ENCODE data around the gene ENTPD6.

ENTPD6 gene

DNA sequence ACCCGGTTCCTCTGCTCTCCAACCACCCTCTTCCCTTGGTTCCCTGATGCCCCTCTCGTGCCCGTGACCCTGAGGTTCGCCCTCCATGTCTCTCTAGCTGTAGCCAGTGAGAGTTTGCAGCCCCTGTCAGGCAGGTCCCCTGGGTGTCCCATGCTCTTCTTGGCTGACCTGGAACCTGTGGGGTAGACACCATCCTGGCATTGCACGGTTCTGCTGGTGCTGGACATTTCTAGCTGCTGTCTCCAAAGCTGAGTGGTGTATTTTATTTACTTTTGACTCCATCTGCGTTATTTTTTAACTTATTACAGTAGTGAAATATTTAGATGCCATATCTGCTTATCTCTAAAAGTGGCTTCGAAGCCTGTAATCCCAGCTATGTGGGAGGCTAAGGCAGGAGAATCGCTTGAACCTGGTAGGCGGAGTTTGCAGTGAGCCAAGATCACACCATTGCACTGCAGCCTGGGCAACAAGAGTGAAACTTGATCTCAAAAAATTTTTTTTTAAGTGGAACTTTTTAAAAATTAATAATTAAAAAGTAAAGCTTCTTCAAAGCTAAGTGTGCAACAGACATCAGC lies 12.5 kb downstream of the ENTPD6 start:
- no peak for DNase-seq (ENCODE audit: low read depth, low spot score)

DNA sequence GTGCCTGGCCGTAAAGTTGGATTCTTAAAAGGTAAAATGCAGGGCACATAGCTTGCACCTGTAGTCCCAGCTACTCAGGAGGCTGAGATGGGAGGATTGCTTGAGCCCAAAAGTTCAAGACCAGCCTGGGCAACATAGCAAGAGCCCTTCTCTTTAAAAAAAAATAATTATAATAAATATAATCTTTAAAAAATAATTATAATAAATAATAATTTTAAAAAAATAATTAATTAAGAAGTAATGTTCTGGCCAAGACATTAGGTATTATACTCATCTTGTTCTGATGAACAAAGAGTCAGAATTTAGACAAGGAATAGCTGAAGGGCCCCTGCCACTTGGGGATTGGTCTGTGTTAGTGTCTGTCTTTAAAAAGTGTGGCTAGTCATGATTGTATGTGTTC lies 13.9 kb downstream of the ENTPD6 start:
- no peak for DNase-seq (ENCODE audit: low read depth, low spot score)

DNA sequence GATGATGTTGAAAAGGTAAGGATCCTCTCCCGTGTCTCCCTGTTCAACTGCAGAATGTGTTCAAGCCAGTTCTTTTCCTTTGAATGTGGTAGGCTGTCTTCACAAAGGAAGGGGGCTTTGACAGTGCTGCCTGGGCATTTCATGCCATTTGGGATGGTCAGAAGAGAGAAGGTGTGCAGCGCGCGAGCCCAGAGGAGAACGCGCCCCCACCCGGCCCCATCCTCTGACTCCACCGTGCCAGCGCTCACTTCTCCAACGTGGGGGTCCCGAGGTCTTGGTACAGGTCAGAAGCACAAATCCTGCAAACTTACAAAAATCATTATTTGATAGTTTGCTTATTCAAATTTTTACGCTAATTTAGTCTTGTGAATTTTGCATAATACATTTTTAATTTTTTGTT lies 14.4 kb downstream of the ENTPD6 start:
- DNase-seq (ENCODE audit: low read depth, low spot score) = no peak

DNA sequence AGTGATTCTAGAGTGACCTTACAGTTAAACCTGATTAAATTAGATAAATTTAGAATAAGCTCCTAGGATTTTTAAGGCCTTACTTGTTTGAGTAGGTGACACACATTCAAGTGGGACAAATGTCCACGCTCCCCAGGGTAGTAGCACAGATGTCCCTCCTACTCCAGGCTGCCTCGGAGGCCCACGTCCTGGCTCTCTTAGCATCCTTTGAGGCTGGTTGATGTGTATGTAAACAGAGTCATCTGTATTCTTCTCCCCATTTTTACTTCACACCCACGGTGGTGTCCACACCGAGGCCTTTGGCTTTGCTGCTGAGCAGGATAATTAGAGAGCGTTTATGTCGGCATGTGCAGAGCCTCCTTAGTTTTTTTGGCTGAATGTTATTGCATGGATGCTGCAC lies 15.8 kb downstream of the ENTPD6 start:
- no peak for DNase-seq (ENCODE audit: low read depth, low spot score)

DNA sequence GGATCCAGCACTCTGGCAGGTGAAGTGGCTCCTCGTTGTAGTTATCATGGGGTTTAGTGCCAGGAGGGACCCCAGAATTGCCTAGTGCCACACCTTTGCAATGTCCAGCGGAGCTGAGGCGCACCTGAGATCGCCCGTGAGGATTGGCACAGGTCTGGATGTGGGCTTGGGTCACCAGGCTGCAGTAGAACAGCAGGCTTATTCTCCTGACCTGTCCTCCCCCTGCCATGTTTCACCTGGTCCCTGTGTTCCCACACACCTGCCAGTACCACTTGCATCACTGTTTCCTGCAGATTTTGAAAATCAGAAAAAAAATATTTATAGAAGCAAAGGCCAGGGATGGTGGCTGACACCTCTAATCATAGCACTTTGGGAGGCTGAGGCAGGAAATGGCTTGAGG lies 16.7 kb downstream of the ENTPD6 start:
- no peak for DNase-seq (ENCODE audit: low read depth, low spot score)

DNA sequence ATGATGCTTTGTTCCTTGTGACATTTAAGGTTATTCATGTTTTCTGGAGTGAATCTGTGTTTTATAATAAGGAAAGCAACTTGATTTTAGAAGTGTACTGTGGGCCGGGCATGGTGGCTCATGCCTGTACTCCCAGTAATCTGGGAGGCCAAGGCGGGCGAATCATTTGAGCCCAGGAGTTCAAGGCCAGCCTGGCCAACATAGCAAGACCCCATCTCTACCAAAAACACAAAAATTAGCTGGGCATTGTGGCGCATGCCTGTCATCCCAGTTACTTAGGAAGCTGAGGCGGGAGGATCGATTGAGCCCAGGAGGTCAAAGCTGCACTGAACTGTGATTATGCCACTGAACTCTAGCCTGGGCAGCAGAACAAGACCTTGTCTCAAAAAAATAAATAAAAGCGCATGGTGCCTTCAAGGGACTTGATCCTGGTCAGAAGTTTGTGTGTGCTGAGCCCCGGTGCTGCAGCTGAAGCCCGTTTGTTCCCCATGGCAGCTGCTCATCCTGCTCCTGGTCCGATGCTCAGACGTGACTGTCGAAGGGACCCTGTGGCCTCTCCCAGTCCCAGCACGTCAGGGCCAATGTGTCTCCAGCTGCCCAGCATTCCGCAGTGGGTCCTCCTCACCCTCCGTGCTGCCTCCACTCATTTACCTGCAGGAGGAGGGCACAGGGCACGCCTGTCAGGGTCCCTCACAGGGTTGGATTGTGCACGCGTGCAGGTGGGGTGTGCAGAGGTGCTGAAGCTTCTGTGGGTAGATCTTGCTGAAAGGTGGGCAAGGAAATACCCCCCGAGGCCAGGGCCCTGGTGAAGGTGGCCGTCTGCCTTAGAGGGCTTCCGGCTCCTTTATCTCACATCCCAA lies 18.3 kb downstream of the ENTPD6 start:
- no peak for DNase-seq (ENCODE audit: low read depth, low spot score)

DNA sequence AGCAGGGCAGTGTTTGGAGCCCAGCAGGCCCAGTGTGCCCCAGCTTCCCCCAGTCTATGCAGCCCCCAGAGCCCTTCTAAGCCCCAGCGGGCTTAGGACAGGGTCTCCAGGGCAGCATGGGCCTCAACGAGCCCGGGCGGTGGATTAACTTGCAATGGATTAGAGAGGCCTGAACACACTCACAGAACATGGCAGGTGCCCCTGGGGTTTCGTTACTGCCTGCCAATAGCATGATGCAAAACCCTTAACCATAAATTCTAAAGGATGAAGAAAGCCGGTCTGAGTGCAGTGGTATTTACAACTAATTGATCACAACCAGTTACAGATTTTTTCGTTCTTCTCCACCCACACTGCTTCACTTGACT lies 18.9 kb downstream of the ENTPD6 start:
- DNase-seq (ENCODE audit: low read depth, low spot score) = no peak

DNA sequence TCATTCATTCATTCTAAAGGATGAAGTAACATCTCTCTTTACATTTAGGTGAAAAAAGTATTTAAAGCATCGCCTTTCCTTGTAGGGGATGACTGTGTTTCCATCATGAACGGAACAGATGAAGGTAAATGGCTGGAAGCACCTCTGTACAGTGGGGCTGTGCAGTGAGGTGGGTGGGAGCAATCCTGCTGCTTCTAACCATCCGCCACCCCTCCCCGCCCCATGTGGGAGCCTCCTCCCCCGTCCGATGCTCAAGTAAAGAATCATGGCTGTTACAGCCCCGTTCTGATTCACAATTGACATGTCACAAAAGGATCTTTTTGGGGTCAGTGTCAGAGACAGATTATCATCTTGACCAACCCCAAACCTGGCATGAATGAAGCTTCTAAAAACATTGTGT lies 19.3 kb downstream of the ENTPD6 start:
- DNase-seq (ENCODE audit: low read depth, low spot score) = no peak

DNA sequence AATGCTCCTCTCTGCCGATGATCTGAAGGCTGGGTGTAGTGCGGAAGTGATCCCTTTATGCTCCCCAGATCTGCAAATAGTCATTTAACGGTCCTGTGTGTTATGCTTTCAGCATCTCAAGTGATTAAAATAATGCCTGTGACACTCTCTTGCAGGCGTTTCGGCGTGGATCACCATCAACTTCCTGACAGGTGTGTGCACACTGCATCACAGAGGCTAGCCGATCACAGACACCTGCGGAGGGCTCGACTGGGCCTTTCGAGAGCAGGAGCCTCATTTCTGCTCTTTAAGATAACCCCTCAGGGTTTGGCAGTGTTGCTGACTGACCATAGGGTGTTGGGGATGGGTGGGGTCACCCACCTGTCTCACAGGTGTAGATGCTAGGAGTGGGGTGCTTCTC lies 20.0 kb downstream of the ENTPD6 start:
- no peak for DNase-seq (ENCODE audit: low read depth, low spot score)

DNA sequence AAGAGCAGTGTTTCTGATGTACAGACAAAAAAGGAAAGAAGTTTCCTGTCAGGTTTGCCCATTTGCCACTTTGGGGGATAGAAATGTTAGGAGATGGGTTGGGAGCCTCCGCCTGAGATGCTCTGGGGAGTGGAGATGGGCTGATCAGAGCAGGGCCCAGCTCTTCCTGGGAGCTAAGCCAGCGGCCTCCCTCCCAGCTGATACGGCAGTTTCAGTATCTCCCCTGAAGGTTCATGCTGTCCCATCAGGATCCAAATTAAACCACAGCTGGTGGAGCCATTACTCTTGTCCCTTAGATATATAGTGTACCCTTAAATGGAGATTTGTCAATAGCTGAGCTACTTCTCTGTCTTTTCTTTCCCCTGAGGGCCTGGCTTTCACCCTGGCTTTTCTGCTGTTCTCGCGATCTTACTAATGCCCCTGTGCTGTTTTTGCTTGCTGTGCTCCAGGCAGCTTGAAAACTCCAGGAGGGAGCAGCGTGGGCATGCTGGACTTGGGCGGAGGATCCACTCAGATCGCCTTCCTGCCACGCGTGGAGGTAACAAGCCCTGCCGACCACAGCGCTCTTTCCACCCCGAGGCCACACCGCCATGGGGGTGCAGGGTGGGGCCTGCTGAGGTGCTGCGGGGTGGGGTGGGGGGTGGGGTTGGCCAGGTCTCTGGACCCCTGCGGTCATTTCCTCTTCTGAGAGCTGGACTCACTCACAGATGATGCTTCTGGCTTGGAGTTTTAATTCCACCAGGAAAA lies 20.9 kb downstream of the ENTPD6 start:
- DNase-seq (ENCODE audit: low read depth, low spot score) = no peak

DNA sequence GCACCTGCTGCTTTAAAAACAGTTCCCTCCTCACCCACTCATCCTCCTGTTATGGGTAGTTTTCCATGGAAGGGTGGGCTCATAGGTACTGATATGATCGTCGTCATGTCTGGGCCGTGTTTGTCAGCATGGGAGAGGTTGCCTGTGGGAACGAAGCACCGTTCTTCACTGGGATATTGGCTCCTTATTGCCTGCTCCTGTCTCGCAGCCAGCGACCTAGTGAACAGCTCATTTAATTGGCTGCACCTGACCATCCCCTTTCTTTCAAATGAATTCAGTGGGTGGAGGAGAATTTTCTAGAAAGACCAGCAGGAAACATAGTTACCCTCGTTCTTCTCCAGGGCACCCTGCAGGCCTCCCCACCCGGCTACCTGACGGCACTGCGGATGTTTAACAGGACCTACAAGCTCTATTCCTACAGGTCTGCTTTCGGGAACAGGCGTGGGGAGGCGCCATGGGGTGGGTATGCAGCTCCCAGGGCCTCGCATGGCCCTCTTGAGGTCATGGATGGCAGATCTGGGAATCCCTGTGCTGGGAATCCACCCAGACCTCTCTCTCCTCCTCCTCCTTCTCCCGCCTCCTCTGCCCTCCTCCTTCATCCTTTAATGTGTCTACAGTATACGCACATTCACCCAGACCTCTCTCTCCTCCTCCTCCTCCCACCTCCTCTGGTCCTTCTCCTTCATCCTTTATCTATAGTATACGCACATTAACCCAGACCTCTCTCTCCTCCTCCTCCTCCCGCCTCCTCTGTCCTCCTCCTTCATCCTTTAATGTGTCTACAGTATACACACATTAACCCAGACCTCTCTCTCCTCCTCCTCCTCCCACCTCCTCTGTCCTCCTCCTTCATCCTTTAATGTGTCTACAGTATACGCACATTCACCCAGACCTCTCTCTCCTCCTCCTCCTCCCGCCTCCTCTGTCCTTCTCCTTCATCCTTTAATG lies 21.9 kb downstream of the ENTPD6 start:
- DNase-seq (ENCODE audit: low read depth, low spot score) = no peak

DNA sequence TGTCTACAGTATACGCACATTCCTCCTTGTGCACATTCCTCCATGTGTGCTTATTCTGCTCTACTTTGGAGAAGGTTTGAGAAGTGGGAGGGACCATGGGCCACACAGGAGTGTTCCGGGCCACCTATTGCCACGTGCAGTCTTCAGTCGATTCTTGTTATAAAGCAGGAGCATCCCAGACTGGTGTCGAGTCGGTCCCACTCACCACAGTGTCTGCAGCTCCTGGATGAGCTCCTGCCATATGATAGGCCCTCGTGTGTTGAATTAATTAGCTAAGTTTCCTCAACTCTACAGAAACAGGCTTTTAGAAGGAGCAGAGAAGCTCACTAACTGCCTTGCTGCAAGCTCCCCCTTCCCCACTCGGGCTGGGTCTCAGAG lies 22.6 kb downstream of the ENTPD6 start:
- no peak for DNase-seq (ENCODE audit: low read depth, low spot score)

DNA sequence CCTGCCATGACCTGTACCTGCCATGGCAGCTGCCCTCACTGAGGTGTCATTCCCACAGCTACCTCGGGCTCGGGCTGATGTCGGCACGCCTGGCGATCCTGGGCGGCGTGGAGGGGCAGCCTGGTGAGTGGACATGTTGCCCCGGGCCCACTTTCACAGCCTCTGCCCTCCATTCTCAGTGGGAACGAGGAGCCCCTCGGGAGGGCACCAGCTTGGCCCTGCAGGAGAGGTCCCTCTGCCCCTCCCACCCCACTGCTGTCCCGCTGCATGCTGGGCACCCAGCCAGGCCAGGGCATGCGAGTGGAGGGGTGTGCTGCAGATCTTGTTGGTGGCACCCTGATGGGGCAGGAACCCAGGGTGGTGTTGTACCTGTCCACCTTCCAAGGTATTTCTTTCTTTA lies 23.0 kb downstream of the ENTPD6 start:
- DNase-seq (ENCODE audit: low read depth, low spot score) = no peak

DNA sequence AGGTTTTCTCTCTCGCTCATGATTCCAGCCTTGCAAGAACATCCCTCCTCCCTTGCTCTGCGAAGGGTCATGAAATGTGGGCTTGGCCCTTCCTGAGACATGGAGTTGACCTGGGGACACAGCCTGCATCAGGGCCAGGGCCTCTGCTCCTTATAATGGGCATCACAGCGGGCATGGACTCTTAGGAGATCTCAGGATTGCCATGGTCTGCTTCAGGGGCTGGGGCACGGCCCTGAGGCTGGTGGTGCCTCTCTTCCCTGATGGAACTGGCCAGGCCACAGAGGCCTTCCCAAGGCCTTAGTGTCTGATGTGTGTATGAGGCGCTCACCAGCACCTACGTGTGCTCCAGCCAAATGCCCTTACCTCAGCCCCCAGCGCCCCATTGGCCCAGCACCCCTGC lies 23.9 kb downstream of the ENTPD6 start:
- DNase-seq (ENCODE audit: low read depth, low spot score) = no peak

DNA sequence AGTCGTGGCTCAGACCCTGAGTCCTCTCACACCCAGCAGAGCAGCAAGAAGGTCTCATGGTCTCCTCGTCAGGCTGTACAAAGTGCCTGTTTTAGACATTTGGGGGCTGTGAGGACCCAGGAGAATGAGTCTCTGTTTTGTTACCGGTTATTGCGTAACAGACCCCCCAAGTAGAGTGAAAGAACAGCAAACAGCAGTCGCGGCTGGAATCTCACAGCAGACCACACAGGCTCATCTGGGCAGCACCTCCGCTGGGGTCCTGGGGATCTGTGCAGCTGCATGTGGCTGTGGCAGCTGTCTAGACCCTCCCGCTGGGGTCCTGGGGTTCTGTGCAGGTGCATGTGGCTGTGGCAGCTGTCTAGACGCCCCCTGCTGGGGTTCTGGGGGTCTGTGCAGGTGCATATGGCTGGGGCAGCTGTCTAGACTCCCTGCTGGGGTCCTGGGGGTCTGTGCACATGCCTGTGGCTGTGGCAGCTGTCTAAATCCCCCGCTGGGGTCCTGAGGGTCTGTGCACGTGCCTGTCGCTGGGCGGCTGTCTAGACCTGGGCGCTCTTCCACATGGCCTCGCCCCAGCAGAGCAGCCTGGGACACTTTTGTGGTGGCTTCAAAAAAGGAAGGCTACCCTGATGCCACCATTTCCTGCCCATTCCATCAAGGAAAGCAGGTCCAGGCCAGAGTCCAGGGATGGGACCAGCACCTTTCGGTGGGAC lies 24.7 kb downstream of the ENTPD6 start:
- DNase-seq (ENCODE audit: low read depth, low spot score) = no peak

DNA sequence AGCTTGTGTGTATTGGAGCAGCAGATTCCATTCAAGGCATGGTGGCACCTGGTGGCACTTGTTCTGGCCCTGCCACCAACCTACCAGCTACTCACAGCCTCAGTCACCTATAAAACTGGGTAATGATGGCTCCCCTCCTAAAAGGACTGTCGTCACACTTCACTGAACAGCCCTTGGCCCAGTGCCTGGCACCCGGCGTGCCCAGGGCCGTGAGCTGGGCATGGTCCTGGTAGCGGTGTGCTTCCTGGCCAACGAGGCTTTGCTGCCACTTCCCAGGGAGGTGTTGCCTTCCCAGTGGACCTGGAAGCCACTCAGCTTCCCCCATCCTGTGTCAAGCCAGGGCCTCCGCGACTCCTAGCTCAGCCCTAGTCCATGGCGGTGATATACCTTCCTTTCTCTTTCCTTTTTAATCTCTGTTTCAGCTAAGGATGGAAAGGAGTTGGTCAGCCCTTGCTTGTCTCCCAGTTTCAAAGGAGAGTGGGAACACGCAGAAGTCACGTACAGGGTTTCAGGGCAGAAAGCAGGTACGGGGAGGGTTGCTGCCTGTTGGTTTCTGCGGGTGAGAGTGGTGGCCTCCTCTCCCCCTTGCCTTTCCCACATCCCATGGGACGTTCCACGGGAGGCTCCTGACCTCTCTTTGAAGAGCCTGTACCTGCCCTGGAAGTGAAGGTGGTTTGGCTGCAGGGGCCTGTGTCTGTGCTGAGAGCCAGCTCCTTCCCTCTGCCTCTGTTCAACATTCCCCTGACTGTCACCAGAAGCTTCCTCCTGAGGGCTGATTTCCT lies 25.5 kb downstream of the ENTPD6 start:
- no peak for DNase-seq (ENCODE audit: low read depth, low spot score)

DNA sequence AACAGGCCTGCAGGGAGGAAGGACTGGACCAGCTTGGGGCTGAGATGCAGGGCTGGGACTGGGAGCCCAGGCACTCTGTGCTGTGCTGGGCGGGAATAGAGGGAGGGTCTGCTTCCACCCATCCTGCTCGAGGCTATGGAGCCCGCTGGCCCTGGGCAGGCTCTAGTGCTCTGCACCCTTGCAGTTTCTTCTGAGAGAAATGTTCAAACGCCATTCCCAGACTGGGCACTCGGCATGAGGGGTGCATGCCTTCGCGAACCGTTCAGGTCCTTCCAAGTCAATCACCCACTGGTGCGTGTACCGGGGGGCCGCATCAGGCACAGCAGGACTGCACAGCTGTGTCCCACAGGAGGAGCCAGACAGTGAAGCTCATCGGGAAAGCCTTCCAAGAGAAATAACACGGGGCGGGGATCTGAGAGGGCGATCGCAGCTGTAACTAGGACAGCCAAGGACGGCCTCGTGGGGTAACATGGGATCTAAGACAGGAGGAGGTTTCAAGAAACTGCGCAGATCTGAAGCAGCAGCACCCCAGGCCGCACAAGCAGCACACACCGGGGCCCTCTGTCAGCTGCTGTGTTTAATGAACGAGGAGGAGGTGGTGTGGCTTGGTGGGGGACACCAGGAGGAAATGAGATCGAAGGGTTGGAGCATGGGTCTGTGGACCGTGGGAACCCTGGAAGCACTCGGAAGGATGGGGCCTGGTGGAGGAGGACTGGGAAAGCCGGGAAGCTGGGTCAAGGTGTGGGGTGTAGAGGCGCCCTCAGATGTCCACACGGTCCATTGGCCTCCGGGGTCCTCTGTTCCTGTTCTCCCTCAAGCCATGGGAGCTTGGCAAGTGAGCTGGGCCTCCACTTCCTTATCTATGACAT lies 26.3 kb downstream of the ENTPD6 start:
- DNase-seq (ENCODE audit: low read depth, low spot score) = no peak

DNA sequence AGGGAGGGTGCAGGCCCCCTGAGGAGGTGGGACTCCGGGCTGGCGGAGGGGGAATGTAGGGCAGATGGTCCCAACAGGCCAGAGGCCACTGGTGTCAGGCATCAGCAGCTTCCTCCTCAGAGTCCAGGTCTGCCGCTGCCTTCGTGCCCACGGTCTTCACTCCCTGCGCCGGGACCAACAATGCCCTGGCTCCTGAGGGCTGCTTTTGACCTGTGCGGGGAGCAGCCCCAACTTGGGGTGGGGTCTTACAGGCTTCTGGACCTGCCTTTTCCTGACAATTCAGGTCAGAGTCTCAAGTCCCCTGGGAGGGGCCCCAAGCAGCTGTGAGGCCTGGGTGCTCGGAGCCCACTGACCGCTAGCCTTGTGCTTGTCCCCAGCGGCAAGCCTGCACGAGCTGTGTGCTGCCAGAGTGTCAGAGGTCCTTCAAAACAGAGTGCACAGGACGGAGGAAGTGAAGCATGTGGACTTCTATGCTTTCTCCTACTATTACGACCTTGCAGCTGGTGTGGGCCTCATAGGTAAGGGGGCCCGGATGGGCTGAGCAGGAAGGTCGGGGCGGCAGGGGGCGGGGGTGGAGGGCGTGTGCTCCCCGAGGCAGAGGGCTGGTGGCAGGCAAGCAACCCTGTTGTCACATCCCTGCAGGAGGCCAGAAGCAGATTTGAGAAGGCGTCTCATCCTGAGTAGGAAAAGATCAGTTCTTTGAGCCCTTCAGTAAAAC lies 27.1 kb downstream of the ENTPD6 start:
- DNase-seq (ENCODE audit: low read depth, low spot score) = no peak

DNA sequence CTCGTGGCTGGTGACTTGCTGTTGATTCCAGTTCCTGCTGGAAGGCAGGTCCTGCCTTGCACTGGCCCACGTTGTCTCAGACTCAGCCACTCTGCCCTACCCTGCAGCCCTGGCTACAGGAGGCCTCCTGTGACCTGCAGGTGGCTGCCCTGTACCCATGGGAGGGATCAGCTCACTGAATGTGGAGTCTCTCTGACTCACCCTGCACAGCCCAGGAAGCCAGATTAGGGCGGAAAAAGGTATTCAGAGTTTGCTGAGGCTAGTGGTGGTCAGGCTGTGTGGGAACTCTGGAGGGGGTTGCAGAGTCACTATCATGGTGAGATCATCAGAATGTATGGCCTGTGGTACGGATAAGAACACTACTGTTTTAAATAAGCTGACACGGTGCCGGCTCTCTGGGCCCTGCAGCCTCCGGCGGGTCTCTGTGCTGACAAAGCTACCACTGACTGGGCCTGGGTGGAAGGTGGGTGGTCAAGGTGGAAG lies 27.7 kb downstream of the ENTPD6 start:
- DNase-seq (ENCODE audit: low read depth, low spot score) = peak; percentile 92

All from astrocyte of the hippocampus (primary cell).